MM.1S (cell line): Measurements from ENCODE around the gene EFNA4.

Source experiments
- DNase-seq: peaks from one replicate; pipeline ENCODE4 v3.0.0-alpha.2; 2015
- H2AFZ ChIP-seq: fragments of 300-600 bp; sonication (generic); 2 replicates; pipeline ENCODE4 v1.6.0; 2016; ENCODE audit warnings: antibody characterized with exemption, low read length
- H3F3A ChIP-seq: fragments of 300-600 bp; sonication (generic); 2 replicates; pipeline ENCODE4 v1.6.1; 2016; ENCODE audit warnings: mild to moderate bottlenecking, antibody characterized with exemption, low read length, moderate library complexity, mixed read lengths; ENCODE audit not compliant: insufficient read depth
- H3K27ac ChIP-seq: fragments of 300-600 bp; sonication (generic); 2 replicates; pipeline ENCODE4 v1.5.1; 2016; ENCODE audit warnings: mild to moderate bottlenecking, low read length
- H3K27me3 ChIP-seq: fragments of 300-600 bp; sonication (generic); replicated peaks from 2 replicates; pipeline ENCODE4 v1.6.0; 2016; ENCODE audit warnings: low read length; ENCODE audit not compliant: insufficient read depth
- H3K36me3 ChIP-seq: fragments of 300-600 bp; sonication (generic); replicated peaks from 2 replicates; pipeline ENCODE4 v1.6.1; 2016; ENCODE audit warnings: mild to moderate bottlenecking, low read length, mixed read lengths; ENCODE audit not compliant: insufficient read depth
- H3K4me1 ChIP-seq: fragments of 300-600 bp; sonication (generic); 2 replicates; pipeline ENCODE4 v1.6.1; 2016; ENCODE audit warnings: low read length, mixed read lengths
- H3K4me2 ChIP-seq: fragments of 300-600 bp; sonication (generic); 2 replicates; pipeline ENCODE4 v1.6.0; 2016; ENCODE audit warnings: low read depth, low read length
- H3K4me3 ChIP-seq: fragments of 300-600 bp; sonication (generic); 2 replicates; pipeline ENCODE4 v1.5.1; 2016; ENCODE audit warnings: low read length, mixed read lengths
- H3K79me2 ChIP-seq: fragments of 300-600 bp; sonication (generic); 2 replicates; pipeline ENCODE4 v1.6.1; 2016; ENCODE audit warnings: mixed run types, low read length, mixed read lengths
- H3K9ac ChIP-seq: fragments of 300-600 bp; sonication (generic); 2 replicates; pipeline ENCODE4 v1.6.1; 2016; ENCODE audit warnings: low read length, mixed read lengths
- H3K9me2 ChIP-seq: fragments of 300-600 bp; sonication (generic); replicated peaks from 2 replicates; pipeline ENCODE4 v1.6.1; 2016; ENCODE audit warnings: mild to moderate bottlenecking, low read length, mixed read lengths; ENCODE audit not compliant: insufficient read depth
- H3K9me3 ChIP-seq: fragments of 300-600 bp; sonication (generic); replicated peaks from 2 replicates; pipeline ENCODE4 v1.6.1; 2016; ENCODE audit warnings: mild to moderate bottlenecking, low read length, mixed read lengths; ENCODE audit not compliant: insufficient read depth
- H4K20me1 ChIP-seq: fragments of 300-600 bp; sonication (generic); 2 replicates; pipeline ENCODE4 v1.6.1; 2016; ENCODE audit warnings: mild to moderate bottlenecking, low read length, moderate library complexity, mixed read lengths; ENCODE audit not compliant: insufficient read depth
- CTCF ChIP-seq: fragments of 300-600 bp; sonication (generic); IDR thresholded peaks from 2 replicates; pipeline ENCODE4 v1.5.1; 2016; ENCODE audit warnings: antibody characterized with exemption, low read length, mixed read lengths
- EZH2 ChIP-seq: fragments of 300-600 bp; sonication (generic); optimal IDR thresholded peaks from 2 replicates; pipeline ENCODE3; 2017; ENCODE audit warnings: low read depth, mild to moderate bottlenecking, antibody characterized with exemption, low read length, mixed read lengths
- EZH2phosphoT487 ChIP-seq: fragments of 300-600 bp; sonication (generic); IDR thresholded peaks from 2 replicates; pipeline ENCODE4 v1.6.1; 2018; ENCODE audit warnings: antibody characterized with exemption, low read length

Gene EFNA4

GRCh38 chr1:155080312-155081228 is 17.0 kb downstream of the EFNA4 start:
- no peaks in the 10 kb centered on the region for H3K79me2 ChIP-seq
- no peak overlapping the region for H3K27ac ChIP-seq
- H3K9me2 ChIP-seq = no peaks in the 10 kb centered on the region
- no peaks in the 10 kb centered on the region for H3K9me3 ChIP-seq
- H3K4me1 ChIP-seq = peaks cover 60% of the 10 kb centered on the region
- H3K27me3 ChIP-seq = peaks cover 52% of the 10 kb centered on the region
- no peak overlapping the region for H3K9ac ChIP-seq
- no peak for TF ChIP-seq CTCF
- no peak; the same call in 1 of the 2 replicates for TF ChIP-seq EZH2phosphoT487
- TF ChIP-seq EZH2 = no peak
- H3K36me3 ChIP-seq = no peaks in the 10 kb centered on the region
- peak; percentile 32 for DNase-seq
- peak overlapping the region; percentile 46 for H3K4me3 ChIP-seq
- peaks cover 26% of the 10 kb centered on the region for H3F3A ChIP-seq
- H2AFZ ChIP-seq = peak overlapping the region; percentile 7; the same call in 1 of the 2 replicates
- H3K4me2 ChIP-seq = peak overlapping the region; percentile 89
- H4K20me1 ChIP-seq = no peaks in the 10 kb centered on the region

- no peak overlapping the region for H3K27ac ChIP-seq
- H3K27me3 ChIP-seq = peaks cover 52% of the 10 kb centered on the region
- no peak overlapping the region for H3K9ac ChIP-seq
- no peak for DNase-seq
- H3K79me2 ChIP-seq = no peaks in the 10 kb centered on the region
- no peaks in the 10 kb centered on the region for H3K9me3 ChIP-seq
- peak; percentile 98 for TF ChIP-seq EZH2
- peak; percentile 95 for TF ChIP-seq EZH2phosphoT487
- TF ChIP-seq CTCF = no peak
- peak overlapping the region; percentile 27 for H3K4me3 ChIP-seq
- H3F3A ChIP-seq = peaks cover 29% of the 10 kb centered on the region
- H3K9me2 ChIP-seq = no peaks in the 10 kb centered on the region
- peak overlapping the region; percentile 89 for H3K4me2 ChIP-seq
- no peak overlapping the region for H2AFZ ChIP-seq
- peaks cover 61% of the 10 kb centered on the region for H3K4me1 ChIP-seq
- no peaks in the 10 kb centered on the region for H3K36me3 ChIP-seq
- H4K20me1 ChIP-seq = no peaks in the 10 kb centered on the region
These were observed 18.1 kb downstream of the EFNA4 start for GRCh38 chr1:155081472-155082300.

GRCh38 chr1:155082301-155083051 is 18.9 kb downstream of the EFNA4 start:
- Histone ChIP-seq H3K27me3 (peaks cover 52% of the 10 kb centered on the region), H3K27ac (no peak overlapping the region), H3F3A (peaks cover 23% of the 10 kb centered on the region), H4K20me1 (no peaks in the 10 kb centered on the region), H3K4me2 (peak overlapping the region; percentile 89; the same call in 1 of the 2 replicates), H3K36me3 (no peaks in the 10 kb centered on the region), H3K79me2 (no peaks in the 10 kb centered on the region), H3K9me3 (no peaks in the 10 kb centered on the region), H3K4me1 (peaks cover 53% of the 10 kb centered on the region), H3K9ac (no peak overlapping the region), H3K9me2 (no peaks in the 10 kb centered on the region), H2AFZ (no peak overlapping the region), H3K4me3 (no peak overlapping the region)
- DNase-seq = no peak
- no peak for TF ChIP-seq EZH2phosphoT487
- no peak for TF ChIP-seq CTCF
- TF ChIP-seq EZH2 = peak; percentile 99
